Fibroblast of pulmonary artery (primary cell): Measurements from ENCODE around the gene FAM221A.

Source experiments
- DNase-seq: peaks from one replicate; pipeline ENCODE4 v3.0.0-alpha.2; 2010; ENCODE audit warnings: low read depth
- H3K4me3 ChIP-seq: replicated peaks from 2 replicates; pipeline ENCODE4 v1.5.1; 2011; ENCODE audit warnings: low read depth, mild to moderate bottlenecking, control low read depth, low read length, moderate library complexity
- CTCF ChIP-seq: IDR thresholded peaks from 2 replicates; pipeline ENCODE4 v1.5.1; 2011; ENCODE audit warnings: mild to moderate bottlenecking, control low read depth, low read length, inconsistent platforms; ENCODE audit errors: missing control alignments

Gene FAM221A

DNA sequence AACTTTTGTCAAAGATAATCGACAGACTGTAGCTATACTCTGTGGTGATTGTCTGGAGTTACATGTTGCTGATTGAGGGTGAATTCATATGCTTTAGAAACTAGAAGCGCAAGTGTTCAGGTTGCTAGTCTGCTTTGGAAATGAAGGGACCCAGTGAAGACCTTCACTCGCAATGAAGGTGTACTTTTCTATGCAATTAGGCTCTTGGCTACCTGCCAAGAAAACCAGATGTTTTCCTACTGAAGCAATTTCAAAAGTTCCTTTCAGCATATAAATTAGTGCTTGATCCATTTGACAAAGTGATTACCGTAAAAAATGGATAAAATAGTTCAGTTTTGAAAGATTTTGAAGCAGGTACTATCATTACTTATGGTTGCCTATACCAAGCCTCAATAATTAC is 20.0 kb downstream of the FAM221A start:
- H3K4me3 ChIP-seq, result no peak overlapping the region
- DNase-seq, result no peak
- no peak for TF ChIP-seq CTCF

- no peak for DNase-seq
- no peak overlapping the region for H3K4me3 ChIP-seq
- TF ChIP-seq CTCF, result no peak
Measured at GRCh38 chr7:23709081-23709750, 29.2 kb downstream of the FAM221A start.

DNA sequence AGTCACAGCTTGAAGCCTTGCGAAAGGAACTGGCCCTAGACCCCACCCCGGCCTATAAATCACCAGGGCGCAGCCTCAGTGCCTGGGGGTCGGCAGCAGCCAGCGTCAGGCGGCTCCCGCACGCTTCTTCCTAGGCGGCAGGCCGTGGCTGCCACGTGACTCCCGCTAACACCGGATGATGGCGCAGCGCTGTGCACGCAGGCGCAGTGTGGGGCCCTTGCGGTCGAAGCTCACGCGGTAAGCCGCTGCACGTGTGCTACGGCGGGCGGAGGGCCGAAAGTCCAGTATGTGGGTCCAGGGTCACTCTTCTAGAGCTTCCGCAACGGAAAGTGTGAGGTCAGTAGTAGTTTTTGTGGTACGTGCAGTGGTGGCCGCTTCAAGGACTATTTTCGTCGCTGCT is 30.0 kb downstream of the FAM221A start, which contains the start of gene STK31:
STK31 (plus strand) TSS at position 220 of the 400 bp plus-strand sequence; CDS start at position 287, 67 bp downstream.
- no peak for DNase-seq
- TF ChIP-seq CTCF, result no peak
- no peak within 1 kb of the TSS for H3K4me3 ChIP-seq

GRCh38 chr7:23712368-23713284 is 32.6 kb downstream of the FAM221A start:
- TF ChIP-seq CTCF, result peak; percentile 42
- peak; percentile 82 for DNase-seq

GRCh38 chr7:23713285-23714149 is 33.5 kb downstream of the FAM221A start:
- no peak for TF ChIP-seq CTCF
- H3K4me3 ChIP-seq, result no peak overlapping the region
- DNase-seq, result peak; percentile 81

More at GRCh38 chr7:23712368-23713284, 32.6 kb downstream of the FAM221A start:
- no peak overlapping the region for H3K4me3 ChIP-seq

- no peak overlapping the region for H3K4me3 ChIP-seq
- DNase-seq, result no peak
Measured at GRCh38 chr7:23714150-23714464, 34.1 kb downstream of the FAM221A start.

More at GRCh38 chr7:23714150-23714464, 34.1 kb downstream of the FAM221A start:
- TF ChIP-seq CTCF, result no peak
